Measurements from ENCODE around the gene TEPSIN.

DNA sequence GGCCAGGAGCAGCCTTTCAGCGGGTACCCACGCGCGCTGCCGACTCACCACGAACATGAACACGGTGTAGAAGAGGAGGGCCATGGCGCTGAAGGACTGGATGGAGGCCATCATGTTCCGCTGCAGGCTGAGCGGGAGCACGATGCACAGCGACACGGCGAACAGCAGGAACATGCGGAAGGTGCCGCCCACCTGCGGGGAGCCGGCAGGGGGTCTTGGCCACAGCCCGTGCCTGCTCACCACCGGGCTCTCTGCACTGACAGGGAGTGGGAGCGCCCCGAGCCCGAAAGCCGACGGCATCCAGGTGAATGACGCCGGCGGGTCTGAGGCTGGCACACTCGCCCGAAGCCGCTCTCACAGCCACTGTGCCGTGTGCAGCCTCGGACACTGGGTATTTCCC is 43.3 kb upstream of the TEPSIN start:
- TF ChIP-seq, protein P1, sequence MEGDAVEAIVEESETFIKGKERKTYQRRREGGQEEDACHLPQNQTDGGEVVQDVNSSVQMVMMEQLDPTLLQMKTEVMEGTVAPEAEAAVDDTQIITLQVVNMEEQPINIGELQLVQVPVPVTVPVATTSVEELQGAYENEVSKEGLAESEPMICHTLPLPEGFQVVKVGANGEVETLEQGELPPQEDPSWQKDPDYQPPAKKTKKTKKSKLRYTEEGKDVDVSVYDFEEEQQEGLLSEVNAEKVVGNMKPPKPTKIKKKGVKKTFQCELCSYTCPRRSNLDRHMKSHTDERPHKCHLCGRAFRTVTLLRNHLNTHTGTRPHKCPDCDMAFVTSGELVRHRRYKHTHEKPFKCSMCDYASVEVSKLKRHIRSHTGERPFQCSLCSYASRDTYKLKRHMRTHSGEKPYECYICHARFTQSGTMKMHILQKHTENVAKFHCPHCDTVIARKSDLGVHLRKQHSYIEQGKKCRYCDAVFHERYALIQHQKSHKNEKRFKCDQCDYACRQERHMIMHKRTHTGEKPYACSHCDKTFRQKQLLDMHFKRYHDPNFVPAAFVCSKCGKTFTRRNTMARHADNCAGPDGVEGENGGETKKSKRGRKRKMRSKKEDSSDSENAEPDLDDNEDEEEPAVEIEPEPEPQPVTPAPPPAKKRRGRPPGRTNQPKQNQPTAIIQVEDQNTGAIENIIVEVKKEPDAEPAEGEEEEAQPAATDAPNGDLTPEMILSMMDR (IDR thresholded peaks at IDR 0.05; ENCODE audit: borderline replicate concordance, extremely low read depth, low read length, poor library complexity, severe bottlenecking), result no peak
- no peak for TF ChIP-seq EZH2 (IDR thresholded peaks at IDR 0.05; ENCODE audit: borderline replicate concordance, low read depth, low read length, severe bottlenecking)

Data from DND-41 (cell line).